GM21529 (cell line): ENCODE results near the gene SMIM10L2A.
A peak's percentile ranks its signal among the peaks of the same experiment; 100 is the strongest.
"Not testable (repeated sequence)": the region's sequence is repeated elsewhere in the genome, so short reads cannot be mapped to it uniquely, and the experiment has no call there.

Experiments used
- ATAC-seq: cut with Tn5 transposase; IDR thresholded peaks from one replicate; pipeline ENCODE4 v1.9.1; 2021; ENCODE audit not compliant: unreplicated experiment

Gene SMIM10L2A

GRCh38 chrX:135421537-135421931 is 210 bp upstream of the SMIM10L2A start:
- ATAC-seq: peak; percentile 91

- not testable (repeated sequence) for ATAC-seq
Observed at GRCh38 chrX:135422810-135423168, 1.0 kb downstream of the SMIM10L2A start.

DNA sequence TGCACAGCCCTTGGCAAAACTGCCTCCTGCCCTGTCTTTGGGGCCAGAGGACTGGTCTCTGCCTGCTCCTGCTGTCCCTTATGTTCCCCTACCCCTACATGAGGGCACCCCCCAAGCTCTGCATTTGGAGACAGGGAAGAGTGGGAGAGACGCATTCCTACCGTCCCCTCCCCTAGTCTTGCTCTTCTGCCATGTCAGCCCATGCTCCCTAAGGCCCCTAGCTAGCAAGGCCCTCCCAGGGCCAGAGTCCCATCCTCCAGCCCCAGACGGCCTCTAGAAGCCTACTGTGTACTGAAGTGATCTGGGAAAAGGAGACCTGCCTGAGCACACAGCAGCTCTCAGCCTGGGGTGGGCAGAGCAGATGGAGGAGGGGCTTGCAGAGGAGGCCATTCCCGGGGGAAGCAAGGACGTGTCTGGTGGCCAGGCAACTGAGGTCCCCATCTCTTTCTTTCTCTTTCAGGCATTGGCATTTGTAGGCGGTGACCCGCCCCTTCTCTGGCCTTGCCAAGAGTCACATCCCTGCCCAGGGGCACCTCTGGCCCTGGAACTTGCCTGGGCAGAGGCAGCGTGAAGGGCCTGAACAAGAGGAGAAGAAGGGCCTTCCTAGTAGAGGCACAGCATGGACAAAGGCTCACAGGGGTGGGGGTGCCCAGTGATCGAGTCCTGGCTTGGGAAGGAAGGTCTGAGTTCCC is 1.6 kb downstream of the SMIM10L2A start:
- ATAC-seq: not testable (repeated sequence)

DNA sequence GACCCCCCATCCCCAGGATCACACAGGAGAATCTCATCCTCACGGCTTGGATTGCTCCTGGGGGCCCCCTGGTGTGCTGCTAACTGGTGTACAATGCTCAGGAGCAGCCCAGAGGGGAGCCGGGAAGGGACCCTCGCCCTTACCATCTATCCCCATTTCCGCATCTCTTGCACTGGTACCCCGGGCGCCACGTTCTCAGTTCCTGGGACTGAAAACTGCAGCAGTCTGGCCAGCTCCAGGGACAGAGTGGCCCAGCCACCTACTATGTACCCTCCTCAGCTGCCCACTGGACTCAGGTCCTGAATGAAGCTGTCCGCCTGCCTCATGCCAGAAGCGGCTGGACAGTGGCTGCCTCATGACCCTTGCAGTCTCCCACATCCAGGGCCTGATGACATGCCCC is 2.7 kb downstream of the SMIM10L2A start:
- ATAC-seq: no peak

DNA sequence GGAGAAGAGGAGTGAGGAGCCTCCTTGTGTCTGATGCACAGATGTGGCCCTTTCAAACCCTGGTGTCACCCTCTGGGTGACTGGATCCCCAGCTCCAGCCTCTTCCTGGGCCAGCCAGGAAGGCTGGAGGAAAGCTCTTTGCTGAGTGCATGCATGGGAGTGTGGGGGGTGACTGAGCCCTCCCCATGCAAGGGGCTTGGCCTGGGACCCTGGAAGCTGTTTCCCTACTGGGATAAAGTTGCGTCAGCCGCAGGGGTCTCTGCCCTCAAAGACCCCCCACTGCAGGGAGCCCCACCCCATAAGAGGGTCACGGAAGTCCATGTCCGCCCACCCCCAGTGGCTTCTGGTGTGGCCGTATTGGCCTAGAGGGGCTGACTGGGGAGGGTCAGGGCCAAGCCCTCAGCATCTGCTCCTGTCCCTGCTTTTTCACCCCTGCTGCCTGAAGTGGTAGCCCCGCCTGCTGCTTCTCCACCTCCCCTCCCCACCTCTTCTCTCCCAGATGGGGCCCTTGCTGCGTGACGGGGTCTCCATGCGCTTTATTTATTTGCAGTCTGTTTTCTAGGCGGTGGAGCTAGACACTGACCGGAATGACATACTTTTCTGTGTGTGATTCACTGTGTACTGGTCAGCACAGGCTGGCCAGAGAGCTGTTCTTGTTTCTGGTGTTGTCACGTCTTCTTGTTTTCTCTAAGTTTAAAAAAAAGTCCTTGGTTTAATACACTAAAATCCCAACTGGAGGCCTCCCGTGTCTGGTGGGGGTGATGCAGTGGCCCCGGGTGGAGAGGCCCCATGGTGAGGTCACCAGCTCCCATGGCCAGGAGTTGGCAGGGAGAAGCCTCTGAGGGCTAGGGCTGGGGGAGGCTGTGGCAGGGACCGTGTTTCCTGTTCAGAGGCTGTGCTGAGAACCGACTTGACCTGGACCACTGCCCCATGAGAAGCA is 3.6 kb downstream of the SMIM10L2A start:
- no peak for ATAC-seq

GRCh38 chrX:135429429-135429828 is 7.7 kb downstream of the SMIM10L2A start:
- ATAC-seq: no peak

DNA sequence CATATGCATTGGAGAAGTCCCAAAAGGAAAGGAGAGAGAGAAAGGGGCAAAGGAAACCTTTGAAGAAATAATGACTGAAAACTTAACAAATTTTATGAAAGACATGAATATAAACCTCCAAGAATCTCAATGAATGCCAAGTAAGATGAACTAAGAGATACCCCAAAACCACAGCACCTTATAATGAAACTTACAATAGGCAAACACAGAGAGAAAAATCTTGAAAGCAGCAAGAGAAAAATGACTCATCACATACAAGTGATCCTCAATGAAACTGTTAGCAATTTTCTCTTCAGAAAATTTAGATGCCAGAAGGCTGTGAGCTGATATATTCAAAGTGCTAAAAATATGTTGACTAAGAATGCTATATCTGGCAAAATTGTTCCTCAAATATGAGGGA is 10.1 kb downstream of the SMIM10L2A start:
- no peak for ATAC-seq

DNA sequence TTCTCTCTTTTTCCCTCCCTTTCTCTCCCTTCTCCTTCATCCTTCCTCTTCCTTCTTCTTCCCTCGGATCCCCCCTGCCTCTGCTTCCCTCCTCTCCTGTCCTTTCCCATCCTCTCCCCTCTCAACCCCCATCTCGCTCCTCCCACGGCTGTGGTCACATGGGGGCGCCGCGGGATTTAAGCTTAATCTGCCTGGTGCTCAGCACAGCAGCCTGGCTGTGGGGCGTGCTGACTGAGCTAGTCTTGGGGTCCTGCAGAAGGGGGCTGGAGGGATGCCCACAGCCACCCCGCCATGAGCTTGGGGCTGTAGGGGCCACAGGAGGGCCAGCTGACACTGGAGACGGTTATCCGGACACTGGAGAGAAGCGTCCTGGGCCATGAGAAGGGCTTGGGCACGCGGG is 10.7 kb downstream of the SMIM10L2A start:
- no peak for ATAC-seq

DNA sequence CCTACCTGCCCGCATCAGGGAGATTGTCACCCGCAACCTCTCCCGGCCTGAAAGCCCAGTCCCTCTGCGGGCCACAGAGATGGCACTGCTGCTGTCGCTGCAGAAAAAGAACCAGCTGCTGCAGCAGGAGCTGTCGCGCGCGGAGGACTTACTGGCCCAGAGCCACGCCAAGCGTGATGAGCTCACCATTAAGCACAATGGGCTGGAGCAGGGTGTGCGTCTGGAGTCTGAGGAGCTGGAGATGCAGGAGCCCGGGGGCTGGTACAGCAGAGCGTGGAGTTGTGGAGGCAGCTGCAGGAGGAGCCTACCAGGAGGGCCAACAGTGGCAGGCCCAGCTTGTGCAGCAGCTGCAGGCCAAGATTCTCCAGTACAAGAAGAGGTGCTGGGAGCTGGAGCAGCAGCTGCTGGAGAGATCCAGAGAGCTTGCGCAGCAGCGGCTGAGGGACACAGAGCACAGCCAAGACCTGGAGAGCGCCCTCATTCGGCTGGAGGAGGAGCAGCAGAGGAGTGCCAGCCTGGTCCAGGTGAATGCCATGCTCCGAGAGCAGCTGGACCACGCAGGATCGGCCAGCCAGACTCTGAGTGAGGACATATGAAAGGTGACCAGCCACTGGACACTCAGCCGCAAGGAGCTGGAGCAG is 11.3 kb downstream of the SMIM10L2A start:
- ATAC-seq: no peak

- ATAC-seq: no peak
Observed at GRCh38 chrX:135433531-135434257, 11.9 kb downstream of the SMIM10L2A start.

DNA sequence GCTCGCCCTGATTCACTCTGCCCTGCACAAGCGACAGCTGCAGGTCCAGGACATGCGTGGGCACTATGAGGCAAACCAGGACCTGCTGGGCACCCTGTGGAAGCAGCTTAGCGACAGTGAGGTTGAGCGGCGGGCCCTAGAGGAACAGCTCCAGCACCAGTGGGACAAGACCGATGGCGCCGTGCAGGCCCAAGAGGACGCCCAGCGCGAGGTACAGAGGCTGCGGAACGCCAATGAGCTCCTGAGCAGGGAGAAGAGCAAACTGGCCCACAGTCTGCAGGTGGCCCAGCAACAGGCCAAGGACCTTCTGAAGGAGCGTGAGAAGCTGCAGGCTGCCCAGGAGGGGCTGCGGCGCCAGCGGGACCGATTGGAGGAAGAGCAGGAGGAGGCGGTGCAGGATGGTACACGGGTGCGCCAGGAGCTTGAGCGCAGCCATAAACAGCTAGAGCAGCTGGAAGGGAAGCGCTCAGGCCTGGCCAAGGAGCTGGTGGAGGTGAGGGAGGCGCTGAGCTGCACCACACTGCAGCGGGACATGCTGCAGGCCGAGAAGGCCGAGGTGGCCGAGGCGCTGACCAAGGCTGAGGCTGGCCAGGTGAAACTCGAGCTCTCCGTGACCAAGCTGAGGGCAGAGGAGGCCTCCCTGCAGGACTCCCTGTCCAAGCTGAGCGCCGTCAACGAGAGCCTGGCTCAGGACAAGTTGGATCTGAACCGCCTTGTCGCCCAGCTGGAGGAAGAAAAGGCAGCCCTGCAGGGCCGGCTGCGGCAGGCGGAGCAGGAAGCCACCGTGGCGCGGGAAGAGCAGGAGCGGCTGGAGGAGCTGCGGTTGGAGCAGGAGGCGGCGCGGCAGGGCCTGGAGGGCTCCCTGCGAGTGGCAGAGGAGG is 12.8 kb downstream of the SMIM10L2A start:
- no peak for ATAC-seq

GRCh38 chrX:135435139-135435922 is 13.6 kb downstream of the SMIM10L2A start:
- no peak for ATAC-seq

DNA sequence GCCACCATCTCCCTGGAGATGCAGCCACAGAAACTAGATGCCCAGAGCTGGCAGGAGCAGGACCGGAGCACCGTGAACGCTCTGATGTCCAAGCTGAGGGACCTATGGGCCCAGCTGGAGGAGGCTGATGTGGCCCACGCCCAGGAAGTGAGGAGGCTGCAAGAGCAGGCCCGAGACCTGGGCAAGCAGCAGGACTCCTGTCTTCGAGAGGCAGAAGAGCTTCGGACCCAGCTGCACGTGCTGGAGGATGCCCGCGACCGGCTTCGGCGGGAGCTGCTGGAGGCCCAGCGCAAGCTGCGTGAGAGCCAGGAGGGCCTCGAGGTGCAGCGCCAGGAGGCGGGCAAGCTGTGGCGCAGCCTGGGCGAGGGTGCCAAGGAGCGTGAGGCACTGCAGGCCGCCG is 14.2 kb downstream of the SMIM10L2A start:
- ATAC-seq: no peak

DNA sequence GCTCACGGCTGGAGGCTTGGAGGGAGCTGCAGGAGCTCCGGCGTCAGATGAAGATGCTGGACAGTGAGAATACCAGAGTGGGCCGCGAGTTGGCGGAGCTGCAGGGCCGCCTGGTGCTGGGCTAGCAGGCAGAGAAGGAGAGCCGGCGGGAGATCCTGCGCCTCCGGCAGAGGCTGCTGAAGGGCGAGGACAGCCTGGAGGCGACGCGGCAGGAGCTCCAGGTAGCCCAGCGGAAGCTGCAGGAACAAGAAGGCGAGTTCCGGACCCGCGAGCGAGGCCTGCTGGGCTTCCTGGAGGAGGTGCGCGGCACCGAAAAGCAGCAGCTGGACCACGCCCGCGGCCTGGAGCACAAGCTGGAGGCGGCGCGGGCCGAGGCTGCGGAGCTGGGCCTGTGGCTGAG is 14.7 kb downstream of the SMIM10L2A start:
- no peak for ATAC-seq

DNA sequence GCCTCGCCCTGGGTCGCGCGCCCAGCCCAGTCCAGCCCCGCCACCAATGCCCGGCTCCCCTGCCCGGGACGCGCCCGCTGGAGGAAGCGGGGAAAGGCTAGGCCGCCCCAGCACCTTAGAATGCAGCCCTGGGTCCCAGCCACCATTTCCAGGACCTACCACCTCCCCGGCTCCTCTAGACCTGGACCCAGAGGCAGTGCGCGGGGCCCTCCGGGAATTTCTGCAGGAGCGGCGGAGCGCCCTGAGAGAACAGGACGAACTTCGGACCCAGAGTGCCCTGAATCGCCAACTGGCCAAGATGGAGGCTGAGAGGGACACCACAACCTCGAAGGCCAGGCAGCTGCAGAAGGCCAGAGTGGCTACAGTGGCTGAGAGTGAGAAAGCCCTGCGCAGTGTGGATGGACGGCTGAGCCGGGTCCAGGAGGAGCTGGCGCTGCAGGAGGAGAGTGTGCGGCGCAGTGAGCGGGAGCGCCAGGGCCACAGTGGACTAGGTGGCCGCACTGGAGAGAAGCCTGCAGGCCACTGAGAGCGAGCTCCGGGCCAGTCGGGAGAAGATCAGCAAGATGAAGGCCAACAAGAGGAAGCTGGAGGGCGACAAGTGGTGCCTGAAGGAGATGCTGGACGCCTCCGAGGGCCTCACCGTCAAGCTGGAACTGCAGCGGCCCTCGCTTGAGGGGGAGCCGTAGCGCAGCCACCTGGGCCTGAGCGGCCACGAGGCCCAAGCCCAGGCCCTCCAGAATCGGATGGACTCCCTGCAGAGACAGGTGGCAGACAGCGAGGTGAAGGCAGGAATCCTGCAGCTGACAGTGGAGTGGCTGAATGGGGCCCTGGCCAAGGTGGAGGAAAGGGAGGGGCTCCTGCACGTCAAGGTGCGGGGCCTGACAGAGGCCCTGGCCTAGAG is 15.5 kb downstream of the SMIM10L2A start:
- no peak for ATAC-seq

- ATAC-seq: no peak
Observed at GRCh38 chrX:135437867-135438733, 16.4 kb downstream of the SMIM10L2A start.

- no peak for ATAC-seq
Observed at GRCh38 chrX:135438734-135439043, 16.9 kb downstream of the SMIM10L2A start.
